Ovary (tissue), 3 donors: Measurements from ENCODE around the gene TXNDC15.

Source experiments
- POLR2A ChIP-seq: fragments of 450-650 bp; IDR thresholded peaks from one replicate; pipeline ENCODE4 v1.6.1; 2017; ENCODE audit warnings: antibody characterized with exemption, mild to moderate bottlenecking, moderate library complexity
- TF ChIP-seq, protein P1 (sequence below), 3 donors: fragments of 450-650 bp in 2 of 3; fragments of 200-600 bp in 1 of 3; IDR thresholded peaks; one replicate each; pipeline versions ENCODE4 v1.5.1 to v1.8.0; 2016 to 2022; ENCODE audit warnings: antibody characterized with exemption in 3 of 3, mild to moderate bottlenecking in 1 of 3
- donor health status: DM: no; HTN: no; CAD: no.

DNA sequence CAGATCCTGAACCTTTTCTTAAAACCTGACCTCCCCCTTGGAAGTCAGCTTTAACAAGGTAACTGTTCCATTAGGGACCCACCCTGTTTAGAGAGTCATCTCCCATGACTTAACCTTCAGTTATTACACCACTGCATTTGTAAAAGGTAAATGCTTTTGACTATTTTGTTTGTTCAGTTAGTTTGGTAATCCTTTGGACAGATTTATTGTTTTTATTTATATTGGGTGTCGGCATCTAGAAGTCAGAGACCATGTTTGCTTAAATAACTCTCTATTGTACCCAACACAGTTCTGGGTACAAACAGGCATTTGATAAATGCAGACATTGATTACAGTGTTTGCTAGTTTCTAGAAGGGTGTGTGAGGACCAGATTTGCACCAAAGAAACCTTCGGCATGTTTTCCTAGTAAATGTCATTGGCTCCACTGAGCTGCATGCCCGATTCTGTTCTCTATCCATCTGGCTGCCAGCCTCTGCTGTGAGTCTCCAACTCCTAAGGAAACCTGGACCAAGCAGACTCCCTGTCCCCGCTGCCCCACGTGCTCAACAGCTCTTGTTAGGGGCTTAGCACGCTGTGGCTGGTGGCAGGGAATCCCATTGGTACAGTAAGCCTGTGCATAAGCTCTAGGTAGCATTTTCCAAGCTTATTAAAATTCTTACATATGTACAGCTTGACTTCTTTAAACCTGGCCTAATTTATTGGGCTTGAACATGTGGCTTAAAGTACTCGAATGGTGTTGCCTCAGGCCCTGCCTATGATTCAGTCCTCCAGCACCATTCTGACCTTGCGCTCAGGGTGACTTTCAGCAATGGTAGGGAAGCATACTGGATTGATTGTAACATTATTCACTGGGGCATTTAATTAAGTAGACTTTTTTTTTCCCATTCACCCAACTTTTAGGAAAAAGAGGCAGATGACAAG, 37.4 kb downstream of the TXNDC15 start:
- TF ChIP-seq, protein P1, sequence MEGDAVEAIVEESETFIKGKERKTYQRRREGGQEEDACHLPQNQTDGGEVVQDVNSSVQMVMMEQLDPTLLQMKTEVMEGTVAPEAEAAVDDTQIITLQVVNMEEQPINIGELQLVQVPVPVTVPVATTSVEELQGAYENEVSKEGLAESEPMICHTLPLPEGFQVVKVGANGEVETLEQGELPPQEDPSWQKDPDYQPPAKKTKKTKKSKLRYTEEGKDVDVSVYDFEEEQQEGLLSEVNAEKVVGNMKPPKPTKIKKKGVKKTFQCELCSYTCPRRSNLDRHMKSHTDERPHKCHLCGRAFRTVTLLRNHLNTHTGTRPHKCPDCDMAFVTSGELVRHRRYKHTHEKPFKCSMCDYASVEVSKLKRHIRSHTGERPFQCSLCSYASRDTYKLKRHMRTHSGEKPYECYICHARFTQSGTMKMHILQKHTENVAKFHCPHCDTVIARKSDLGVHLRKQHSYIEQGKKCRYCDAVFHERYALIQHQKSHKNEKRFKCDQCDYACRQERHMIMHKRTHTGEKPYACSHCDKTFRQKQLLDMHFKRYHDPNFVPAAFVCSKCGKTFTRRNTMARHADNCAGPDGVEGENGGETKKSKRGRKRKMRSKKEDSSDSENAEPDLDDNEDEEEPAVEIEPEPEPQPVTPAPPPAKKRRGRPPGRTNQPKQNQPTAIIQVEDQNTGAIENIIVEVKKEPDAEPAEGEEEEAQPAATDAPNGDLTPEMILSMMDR (IDR thresholded peaks at IDR 0.05), result no peak
- TF ChIP-seq POLR2A, result no peak
